Activated CD8-positive, alpha-beta memory T cell treated with anti-CD3 and anti-CD28 coated beads, Interleukin-2, amount 50 U/mL, for 24 hours (primary cell): ENCODE measurements around the gene ZMYM1.
A peak's percentile ranks its signal among the peaks of the same experiment; 100 is the strongest.
"Not testable (repeated sequence)": the region's sequence is repeated elsewhere in the genome, so short reads cannot be mapped to it uniquely, and the experiment has no call there.

Experiments
- DNase-seq: peaks from one replicate; pipeline ENCODE4 v3.0.0-alpha.2; 2020; ENCODE audit errors: extremely low read depth

Gene ZMYM1

DNA sequence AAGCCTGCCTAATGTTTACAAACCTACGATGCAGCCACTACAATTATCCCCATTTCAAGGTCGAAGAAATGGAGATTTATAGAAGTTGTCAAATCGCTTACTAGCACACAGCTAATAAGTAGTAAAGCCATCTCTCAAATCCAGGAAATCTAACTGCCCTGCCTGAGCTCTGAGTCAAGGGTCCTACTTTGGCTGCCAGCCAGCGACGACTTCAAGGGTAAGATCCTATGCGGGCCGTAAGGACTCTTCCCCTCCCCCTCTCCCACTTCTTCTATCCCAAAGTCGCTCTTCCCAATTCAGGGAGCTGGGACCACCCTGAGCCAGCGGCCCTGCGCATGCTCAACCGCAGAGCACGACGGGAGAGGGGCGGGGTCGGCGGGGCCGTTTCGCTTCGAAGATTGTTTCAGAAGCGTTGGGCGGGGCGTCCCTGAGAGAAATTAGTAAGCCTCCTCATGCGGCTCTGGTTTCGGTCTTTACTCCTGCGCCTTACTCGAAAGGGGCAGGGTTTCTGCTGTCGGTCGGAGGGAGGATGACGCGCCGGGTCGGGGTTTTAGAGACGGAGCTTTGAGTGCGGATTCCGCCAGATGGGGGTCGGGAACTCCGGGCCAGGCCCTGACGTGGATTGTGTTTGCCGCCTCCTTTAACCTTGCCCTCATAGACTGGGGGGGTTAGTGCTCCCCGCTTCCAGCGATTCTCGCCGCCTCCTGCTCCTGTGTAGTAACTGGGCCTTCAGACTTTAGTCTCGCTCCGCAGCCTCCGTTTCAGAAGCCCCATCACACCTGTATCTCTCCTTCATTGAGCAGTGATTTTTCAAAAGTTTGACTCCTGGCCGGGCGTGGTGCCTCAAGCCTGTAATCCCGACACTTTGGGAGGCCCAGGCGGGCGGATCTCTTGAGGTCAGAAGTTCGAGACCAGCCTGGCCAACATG, at the start of gene ZMYM1:
Gene ZMYM1 (plus strand): TSS at position 383 of the 928 bp plus-strand sequence. CDS start 14,603 bp downstream, outside the sequence.
- DNase-seq, result peak; percentile 87

DNA sequence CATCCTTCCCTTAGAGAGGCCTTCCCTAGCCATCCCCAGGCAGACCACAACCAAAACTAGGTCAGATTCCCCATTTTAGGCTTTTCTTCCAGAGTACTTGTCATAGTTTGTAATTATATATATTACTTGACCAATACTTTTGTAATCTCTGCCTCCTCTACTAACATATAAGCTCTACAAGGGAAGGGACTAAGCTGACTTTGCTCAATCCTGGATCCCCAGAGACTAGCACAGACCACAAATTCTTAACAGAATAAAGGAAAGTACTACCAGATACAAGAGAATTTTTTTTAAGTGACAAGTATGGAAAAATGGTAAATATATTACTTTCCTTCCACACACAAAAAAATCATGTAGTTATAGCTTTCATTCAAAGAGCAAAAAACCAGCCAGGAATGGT, 49.4 kb upstream of the ZMYM1 start:
- no peak for DNase-seq

DNA sequence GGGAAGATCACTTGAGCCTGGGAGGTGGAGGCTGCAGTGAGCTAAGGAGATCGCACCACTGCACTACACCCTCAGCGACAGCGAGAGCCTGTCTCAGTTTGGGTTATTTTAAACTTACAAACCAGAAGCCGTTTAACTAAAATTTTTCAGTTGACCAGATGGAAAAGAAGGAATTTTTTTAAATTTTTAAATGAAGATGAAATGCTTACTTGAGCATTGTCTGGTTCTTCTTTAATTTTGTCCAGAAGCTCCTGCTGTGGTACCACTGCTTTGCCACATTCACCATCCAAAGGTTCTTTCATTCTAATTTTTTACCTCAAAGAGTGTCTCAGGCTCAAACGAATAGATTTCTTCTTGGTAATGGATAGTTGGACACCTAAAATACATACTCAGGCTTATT, 48.8 kb upstream of the ZMYM1 start:
- no peak for DNase-seq

DNA sequence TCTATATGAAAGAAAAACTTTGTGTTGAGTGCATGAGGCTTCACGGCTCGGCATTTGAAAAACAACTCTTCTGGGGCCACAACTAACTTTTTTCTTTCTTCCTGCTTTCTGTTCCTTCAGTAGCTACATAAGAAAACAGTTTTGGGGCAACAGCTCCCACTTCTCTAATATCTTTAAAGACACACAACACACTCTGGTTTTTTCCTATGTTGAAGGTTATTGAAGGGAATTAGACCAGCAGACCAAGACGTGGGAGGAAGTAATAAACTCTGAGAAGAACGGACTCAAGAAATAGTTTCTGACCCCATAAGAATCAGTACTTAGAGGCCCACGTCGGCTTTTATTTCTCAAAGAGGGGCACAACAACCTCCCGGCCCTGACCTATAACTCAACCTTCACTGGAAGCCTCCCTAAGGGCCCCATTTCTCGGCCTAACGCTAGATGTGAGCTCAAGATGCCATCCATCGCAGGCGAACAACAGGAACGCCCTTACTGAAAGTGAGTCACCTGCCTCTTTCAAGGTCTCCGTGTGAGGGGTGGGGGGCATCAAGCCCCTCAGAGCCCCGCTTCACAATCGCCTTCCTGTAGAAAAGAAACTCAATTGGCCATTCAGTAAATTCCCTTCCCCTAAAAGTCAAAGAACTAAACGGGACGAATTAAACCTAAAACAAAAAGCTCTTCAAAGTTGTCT, 48.3 kb upstream of the ZMYM1 start:
- no peak for DNase-seq

DNA sequence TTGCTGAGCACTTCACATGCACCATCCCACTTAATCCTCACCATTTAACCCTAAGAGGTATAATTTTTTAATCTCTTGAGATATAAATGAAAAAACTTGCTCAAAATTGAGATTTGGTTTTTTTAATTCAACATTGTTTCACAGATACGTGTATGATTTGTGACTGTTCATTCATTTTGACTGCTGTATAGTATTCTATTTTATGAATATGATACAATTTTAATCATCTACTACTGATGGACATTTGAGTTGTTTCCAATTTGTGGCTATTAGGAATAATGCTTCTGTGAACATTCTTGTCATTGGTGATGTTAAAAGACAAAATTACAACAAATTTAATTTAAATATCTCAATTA, 46.8 kb upstream of the ZMYM1 start:
- DNase-seq, result no peak

DNA sequence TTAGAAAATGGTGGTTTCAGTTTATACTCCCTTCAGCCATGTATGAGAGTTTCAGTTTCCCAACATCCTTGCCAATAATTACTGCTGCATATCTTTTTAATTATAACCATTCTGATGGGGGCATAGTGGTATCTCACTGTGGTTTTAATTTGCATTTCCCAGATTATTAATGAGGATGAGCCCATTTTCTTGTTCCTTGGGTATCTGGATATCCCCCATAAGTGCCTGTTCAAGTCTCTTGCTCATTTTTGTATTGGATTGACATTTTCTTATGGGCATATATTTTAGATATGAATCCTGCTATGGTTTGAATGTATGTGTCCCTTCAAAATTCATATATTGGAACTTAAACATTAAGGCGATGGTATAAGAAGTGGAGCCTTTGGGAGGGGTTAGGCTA, 45.8 kb upstream of the ZMYM1 start:
- no peak for DNase-seq

DNA sequence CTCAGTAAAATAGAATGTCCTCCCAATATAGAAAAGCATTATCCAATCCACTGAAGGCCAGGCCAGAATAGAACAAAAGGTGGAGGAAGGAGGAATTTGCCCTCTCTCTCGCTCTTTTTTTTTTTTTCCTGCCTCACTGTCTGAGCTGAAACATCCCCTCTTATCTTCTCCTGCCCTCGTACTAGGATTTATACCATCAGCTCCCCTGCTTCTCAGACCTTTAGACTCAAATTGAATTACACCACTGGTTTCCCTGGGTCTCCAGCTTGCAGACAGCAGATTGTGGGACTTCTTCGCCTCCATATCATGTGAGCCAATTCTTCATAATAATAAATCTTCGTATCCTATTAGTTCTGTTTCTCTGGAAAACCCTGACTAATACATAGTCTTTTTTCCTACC, 42.6 kb upstream of the ZMYM1 start:
- DNase-seq, result no peak

DNA sequence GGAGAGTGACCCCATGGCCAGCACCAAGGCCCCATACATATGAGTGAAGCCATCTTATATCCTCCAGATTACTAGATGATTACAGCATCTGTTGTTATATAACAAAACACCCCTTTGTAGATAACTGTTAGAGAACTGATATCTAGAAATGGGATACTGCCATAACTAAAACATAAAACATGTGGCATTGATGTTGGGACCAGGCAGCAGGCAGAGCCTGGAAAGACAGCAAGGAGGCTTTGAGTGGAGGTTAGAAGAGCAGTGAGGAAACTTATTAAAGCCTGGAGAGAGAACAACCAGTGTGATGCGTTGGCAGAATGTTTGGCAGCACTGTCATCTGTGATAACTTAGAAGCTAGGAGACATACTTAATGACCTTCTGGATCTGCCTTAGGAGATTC, 42.0 kb upstream of the ZMYM1 start:
- DNase-seq, result no peak

DNA sequence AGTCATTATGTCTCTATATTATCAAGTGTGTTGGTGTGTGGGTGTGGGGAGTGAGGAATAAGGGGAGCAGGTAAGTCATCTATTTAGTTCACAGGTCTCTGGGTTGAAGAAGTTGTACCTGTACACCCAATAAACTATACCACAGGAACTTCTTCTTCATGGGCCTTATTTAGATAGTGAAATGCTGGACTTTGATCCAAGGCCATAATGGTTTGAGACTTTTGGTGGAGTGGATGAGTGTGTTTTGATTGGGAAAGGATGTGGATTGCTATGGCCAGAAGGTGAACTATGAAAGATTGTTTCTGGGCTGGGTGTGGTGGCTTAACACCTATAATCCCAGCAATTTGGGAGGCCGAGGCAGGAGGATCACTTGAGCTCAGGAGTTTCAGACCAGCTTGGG, 40.5 kb upstream of the ZMYM1 start:
- no peak for DNase-seq

DNA sequence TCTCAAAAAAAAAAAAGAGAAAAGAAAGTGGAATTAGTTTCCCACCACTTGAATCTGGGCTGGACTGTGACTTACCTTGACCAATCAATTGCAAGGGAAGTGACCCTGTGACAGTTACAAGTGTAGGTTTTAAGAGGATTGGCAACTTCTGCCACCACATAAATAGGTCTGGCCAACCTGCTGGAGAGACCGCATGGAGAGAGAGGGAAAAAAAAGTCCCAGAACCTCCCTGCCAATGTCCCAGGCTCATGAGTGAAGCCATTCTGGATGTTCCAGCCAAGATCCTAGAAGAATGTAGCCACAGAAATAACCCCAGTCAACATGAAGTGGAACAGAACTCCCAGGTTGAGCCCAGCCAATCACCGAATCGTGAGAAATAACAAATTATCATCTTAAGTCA, 35.7 kb upstream of the ZMYM1 start:
- DNase-seq, result no peak

DNA sequence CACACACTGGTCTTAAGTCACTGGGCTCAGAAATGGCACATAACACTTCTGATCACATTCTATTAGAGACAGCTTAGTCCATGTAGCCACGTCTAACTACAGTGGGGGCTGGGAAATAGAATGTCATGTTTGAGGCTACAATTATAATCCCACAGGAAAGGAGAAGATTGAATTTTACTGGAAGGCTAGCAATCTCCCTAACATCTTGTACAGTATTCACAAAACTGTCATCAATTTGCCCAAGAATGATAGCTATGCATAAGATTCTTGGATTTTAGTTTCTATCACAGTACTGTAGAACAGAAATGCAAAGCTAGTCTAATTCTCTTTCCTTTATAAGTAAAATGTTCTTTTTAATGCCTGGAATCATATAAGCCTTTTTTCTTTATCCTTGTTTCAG, 34.8 kb upstream of the ZMYM1 start:
- DNase-seq, result no peak

DNA sequence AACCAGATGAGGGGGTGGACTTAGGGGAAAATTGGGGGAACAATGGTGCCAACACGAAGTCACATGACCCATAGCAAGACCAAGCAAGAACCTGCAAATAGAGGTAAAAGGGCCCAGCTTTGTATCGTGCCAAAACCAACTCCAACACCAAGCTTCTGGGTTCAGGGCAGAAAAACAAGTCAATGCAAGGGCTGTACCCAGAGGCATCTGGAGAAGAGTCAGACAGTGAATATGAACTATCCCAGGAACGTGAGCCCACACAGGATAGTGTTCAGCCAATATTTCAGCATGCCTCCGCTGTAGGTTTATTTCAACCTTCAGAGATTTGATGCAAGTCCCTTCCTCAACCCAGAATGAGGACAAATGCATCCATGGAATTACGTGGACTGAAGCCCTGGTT, 32.5 kb upstream of the ZMYM1 start:
- no peak for DNase-seq

DNA sequence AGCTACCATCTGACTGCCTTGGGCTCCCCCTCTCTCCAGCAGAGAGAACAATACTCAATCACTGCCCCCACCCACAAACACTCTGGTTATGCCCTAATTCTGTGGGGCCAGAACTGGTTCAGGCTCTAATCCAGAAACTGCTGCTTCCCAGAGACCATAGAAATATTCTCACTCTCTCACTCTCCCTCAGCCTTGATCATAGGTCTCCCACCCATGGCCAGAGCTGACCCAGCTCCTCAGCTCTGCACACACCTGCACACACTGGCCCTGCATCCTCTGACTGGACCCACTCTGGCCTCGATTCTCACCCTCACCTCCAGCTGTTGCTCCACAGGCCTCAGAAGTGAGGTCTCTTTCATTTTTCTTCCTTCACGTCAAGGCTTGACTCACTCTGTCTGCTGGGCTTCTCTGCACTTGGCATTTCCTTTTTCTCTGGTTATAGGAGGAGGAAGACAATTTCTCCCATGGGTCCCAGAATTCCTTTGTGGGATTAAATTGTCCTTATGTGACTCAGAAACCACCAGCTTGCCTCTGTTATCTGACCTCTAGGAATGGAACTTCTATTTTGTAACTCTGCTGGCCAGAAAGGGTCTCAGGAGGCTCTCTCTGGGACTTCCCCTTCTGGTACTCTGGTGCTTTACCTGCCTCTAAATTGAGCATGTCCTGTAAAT, 31.9 kb upstream of the ZMYM1 start:
- DNase-seq, result no peak

DNA sequence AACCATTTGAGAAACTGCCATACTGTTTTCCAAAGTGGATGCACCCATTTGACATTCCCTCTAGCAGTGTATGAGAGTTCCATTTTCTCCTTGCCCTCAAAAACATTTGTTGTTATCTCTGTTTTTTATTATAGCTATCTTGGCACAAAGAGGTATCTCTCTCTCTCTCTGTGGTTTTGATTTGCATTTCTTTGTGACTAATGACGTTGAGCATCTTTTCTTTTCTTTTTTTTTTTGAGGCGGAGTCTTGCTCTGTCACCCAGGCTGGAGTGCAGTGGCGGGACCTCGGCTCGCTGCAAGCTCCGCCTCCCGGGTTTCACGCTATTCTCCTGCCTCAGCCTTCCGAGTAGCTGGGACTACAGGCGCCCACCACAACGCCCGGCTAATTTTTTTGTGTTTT, 30.1 kb upstream of the ZMYM1 start:
- no peak for DNase-seq

DNA sequence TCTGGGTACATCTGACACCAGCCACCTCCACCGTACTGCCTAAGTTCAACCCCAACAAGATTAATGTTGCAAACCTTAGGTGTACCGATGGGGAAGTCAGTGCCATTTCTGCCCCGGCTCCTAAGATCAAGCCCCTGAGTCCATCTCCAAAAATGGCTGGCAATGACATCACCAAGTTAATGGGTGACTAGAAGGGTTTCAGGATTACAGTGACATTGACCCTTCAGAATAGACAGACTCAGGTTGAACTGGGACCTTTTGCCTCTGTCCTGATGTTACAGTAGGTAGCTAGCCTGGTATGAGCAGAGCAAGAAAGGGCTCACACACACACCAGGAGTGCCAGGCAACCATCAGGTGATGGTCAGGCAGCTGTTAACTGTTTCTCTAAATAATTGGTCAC, 25.8 kb upstream of the ZMYM1 start:
- no peak for DNase-seq

DNA sequence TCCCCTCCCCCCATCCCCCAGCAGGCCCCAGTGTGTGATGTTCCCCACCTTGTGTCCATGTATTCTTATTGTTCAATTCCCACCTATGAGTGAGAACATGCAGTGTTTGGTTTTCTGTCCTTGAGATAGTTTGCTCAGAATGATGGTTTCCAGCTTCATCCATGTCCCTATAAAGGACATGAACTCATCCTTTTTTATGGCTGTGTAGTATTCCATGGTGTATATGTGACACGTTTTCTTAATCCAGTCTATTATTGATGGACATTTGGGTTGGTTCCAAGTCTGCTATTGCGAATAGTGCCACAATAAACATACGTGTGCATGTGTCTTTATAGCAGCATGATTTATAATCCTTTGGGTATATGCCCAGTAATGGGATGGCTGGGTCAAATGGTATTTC, 24.9 kb upstream of the ZMYM1 start:
- DNase-seq, result not testable (repeated sequence)

DNA sequence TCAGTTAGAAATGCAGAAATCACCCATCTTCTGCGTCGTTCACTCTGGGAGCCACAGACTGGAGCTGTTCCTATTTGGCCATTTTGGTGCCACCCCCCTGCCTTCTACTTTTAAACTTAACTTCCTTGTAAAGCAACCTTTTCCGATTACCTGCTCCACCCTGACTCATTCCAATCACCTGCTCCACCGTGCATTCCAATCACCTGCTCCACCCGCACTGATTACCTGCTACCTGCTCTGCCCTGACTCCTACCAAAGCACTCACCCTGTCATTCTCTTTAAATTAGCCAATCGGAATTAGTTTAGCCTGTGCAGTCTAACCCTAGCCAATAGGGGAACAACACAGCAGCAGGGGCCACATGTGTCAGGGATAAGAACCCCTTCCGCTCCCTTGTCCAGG, 20.9 kb upstream of the ZMYM1 start:
- DNase-seq, result not testable (repeated sequence)

DNA sequence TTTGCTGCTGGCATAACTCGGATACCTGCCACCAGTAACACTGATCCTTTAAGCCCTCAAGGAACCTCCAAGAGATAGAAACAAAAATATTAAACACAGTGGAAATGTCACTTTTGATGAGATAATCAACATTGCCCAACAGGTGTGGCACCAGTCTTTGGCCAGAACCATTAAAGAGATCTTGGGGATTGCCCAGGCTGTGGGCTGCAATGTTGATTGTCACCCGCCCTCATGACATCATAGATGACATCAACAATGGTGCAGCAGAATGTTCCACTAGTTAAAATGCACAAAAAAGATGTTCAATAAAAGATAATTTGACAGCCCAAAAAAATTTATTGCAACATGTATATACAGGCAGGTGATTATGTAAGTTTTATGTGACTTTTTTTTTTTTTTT, 20.2 kb upstream of the ZMYM1 start:
- DNase-seq, result no peak

DNA sequence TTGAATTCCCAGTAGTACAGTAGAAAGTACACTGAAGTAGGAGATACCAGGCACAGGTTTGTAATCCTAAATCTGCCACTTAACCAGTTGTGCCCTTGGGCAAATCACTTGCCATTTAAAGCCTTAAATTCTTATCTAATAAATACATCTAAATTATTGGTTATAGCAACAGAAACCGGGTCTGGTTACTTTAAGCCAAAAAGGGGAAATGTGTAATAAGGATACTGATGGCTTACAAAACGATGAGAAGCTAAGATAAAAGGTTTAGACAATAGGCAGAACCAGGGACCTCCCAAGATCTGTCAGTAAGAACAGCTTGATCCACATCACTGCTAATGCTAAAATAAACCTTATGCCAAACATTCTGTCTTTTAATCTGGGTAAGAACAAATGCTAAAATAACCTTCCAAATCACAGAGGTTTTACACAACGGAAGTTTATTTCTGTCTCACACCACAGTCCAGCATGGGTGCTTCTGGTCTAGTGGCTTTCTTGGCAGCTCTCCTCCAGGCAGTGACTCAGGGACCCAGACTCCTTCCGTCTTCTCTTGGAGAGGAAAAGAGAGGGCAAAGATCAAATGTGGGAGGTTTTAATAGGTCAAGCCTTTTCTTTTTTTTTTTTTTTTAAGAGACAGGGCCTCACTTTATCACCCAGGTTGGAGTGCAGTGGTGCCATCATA, 16.5 kb upstream of the ZMYM1 start:
- no peak for DNase-seq

DNA sequence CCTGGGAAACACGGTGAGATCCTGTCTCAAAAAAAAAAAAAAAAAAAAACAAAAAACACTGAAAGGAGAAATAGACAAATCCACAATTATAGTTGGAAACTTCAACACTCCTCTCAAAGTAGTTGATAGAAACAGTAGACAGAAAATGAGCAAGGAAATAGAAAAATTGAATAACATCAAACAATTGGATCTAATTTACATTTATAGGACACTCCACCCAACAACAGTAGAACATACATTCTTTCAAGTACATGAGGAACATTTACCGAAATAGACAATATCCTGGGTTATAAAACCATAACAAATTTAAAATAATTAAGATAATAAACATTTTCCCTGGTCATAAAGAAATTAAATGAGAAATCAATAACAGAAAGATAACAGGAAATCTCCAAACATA, 14.9 kb upstream of the ZMYM1 start:
- no peak for DNase-seq

DNA sequence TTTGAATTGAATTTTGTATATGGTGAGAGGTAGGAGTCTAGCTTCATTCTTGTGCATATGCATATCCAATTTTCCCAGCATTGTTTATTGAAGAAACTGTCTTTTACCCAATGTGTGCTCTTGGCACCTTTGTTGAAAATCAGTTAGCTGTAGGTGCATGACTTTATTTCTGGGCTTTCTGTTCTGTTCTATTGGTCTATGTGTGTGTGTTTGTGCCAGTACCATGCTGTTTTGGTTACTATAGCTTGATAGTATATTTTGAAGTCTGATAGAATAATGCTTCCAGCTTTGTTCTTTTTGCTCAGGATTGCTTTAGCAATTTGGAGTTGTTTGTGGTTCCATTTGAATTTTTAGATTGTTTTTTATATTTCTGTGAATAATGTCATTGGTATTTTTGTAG, 9.4 kb upstream of the ZMYM1 start:
- no peak for DNase-seq

DNA sequence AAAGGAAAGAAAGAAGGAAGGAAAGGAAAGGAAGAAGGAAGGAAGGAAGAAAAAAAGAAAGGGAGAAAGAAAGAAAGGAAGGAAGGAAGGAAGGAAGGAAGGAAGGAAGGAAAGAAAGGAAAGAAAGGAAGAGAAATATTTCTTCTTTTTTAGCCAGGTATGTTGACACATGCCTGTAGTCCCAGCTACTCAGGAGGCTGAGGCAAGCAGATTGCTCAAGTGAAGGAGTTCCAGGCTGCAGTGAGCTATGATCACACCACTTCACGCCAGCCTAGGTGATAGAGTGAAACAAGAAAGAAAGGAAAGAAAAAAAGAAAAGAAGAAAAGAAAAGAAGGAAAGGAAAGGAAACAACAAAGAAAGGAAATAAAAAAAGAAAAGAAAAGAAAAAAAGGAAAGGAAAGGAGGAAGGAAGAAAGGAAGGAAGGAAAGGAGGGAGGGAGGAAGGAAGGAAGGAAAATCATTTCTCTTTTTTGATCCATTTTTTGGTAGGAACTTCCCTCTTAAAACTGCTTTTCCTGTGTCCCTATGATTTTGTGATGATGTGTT, 5.8 kb upstream of the ZMYM1 start:
- no peak for DNase-seq
